OCI-LY3 (cell line): ENCODE measurements around the gene CHI3L2.

Experiments used
- EZH2phosphoT487 ChIP-seq: fragments of 200-600 bp; shearing (Covaris generic); IDR thresholded peaks from 2 replicates; pipeline ENCODE4 v1.6.1; 2018; ENCODE audit warnings: antibody characterized with exemption, mixed run types, low read depth
- TF ChIP-seq, protein P1 (sequence below): fragments of 200-600, 300-600 bp; sonication (generic); IDR thresholded peaks from 2 replicates; pipeline ENCODE4 v1.5.1; 2014; ENCODE audit warnings: antibody characterized with exemption, low read length, low read depth

DNA sequence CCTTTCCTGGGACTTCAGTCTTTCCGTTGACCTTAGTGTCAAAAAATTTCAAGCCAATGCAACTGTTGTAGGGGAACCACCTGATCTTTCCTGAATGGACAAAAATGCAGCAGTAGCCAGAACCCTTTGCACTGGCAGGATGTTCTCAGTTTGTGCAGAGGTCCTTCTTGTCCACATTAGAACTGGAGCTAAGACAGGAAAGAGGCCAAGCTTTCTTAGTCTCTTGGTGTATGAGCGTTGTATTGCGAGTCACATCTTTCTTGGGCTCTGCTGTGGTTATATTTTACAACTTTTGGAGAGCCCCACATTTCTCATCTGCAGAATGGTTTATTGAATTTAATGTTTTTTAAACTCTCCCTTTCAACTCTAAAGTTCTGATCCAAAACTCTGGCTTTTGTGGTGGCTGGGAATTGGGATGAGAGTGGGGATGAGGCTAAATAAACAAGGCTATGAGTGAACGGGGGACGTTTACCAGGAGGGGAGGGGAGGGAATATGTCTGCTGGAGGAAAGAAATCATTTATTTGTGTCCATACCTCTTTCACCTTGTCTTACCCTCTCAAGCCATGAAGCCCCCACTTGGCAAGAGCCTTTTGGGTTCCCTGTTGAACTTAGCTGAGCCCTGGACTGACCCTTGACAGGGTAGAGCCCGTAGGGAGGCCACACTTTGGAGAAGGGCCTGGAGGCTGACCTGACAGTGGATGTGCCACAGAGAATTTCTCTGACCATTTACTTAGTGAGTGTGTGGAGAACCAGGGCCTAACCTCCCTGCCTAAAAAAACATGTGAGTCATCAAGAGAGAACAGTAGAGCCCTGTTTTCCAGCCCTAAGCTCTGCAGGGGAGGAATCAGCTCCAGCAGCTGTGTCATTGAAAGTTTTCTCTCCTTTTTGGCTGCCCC, 586 bp downstream of the CHI3L2 start:
- TF ChIP-seq, protein P1, sequence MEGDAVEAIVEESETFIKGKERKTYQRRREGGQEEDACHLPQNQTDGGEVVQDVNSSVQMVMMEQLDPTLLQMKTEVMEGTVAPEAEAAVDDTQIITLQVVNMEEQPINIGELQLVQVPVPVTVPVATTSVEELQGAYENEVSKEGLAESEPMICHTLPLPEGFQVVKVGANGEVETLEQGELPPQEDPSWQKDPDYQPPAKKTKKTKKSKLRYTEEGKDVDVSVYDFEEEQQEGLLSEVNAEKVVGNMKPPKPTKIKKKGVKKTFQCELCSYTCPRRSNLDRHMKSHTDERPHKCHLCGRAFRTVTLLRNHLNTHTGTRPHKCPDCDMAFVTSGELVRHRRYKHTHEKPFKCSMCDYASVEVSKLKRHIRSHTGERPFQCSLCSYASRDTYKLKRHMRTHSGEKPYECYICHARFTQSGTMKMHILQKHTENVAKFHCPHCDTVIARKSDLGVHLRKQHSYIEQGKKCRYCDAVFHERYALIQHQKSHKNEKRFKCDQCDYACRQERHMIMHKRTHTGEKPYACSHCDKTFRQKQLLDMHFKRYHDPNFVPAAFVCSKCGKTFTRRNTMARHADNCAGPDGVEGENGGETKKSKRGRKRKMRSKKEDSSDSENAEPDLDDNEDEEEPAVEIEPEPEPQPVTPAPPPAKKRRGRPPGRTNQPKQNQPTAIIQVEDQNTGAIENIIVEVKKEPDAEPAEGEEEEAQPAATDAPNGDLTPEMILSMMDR = no peak
- TF ChIP-seq EZH2phosphoT487 = no peak
